Stimulated activated CD4-positive, alpha-beta T cell treated with anti-CD3 and anti-CD28 coated beads, Interleukin-2, amount 100 ng/mL, for 4 hours (primary cell): ENCODE results near the gene HBA2.
"Not testable (repeated sequence)": the region's sequence is repeated elsewhere in the genome, so short reads cannot be mapped to it uniquely, and the experiment has no call there.

Experiments used
- DNase-seq: peaks from one replicate; pipeline ENCODE4 v3.0.0-alpha.2; 2020; ENCODE audit warnings: low read depth

The HBA2 gene

GRCh38 chr16:194516-194915 is 21.8 kb downstream of the HBA2 start:
- no peak for DNase-seq

- DNase-seq = no peak
These were observed 27.7 kb downstream of the HBA2 start for GRCh38 chr16:200388-200787.

GRCh38 chr16:203246-203645 is 30.6 kb downstream of the HBA2 start:
- no peak for DNase-seq

- not testable (repeated sequence) for DNase-seq
These were observed 31.4 kb downstream of the HBA2 start for GRCh38 chr16:204046-204445.

- DNase-seq = not testable (repeated sequence)
These were observed 36.7 kb downstream of the HBA2 start for GRCh38 chr16:209359-209758.

- DNase-seq = not testable (repeated sequence)
These were observed 39.0 kb downstream of the HBA2 start for GRCh38 chr16:211631-212180.

DNA sequence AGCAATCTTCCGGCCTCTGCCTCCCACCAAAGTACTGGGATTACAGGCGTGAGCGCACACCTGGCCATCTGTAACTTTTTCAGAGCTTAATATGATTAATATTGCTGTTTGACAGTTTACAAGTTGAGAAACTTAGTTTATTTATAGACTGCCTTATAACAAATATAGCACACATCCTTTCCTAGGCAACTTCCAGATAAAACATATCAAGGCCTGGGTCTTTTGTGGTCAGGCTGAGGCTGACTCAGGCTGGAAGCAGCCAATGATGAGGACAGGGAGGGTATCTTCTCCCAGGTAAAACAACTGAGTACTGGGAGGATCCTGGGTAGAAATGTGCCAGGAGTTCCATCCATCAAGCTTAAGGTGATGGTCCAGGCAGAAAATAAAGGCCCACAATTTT is 40.3 kb downstream of the HBA2 start:
- no peak for DNase-seq

GRCh38 chr16:220021-220420 is 47.3 kb downstream of the HBA2 start:
- no peak for DNase-seq
